GM21360 (cell line): Measurements from ENCODE around the gene NASP.

Source experiments
- ATAC-seq: cut with Tn5 transposase; IDR thresholded peaks from one replicate; pipeline ENCODE4 v1.9.1; 2021; ENCODE audit warnings: mild to moderate bottlenecking, moderate library complexity; ENCODE audit not compliant: unreplicated experiment

Gene NASP

GRCh38 chr1:45617618-45618017 is 33.8 kb downstream of the NASP start:
- ATAC-seq: no peak

- ATAC-seq: no peak
Measured at GRCh38 chr1:45619149-45619921, 35.5 kb downstream of the NASP start.

GRCh38 chr1:45620588-45621500 is 37.0 kb downstream of the NASP start:
- ATAC-seq: no peak

- no peak for ATAC-seq
Measured at GRCh38 chr1:45621501-45621836, 37.6 kb downstream of the NASP start.

GRCh38 chr1:45621895-45622523 is 38.2 kb downstream of the NASP start:
- ATAC-seq: no peak

- ATAC-seq: no peak
Measured at GRCh38 chr1:45622524-45623394, 38.9 kb downstream of the NASP start.

GRCh38 chr1:45623972-45624371 is 40.1 kb downstream of the NASP start, which contains the start of gene CCDC17:
TSS of gene CCDC17 (minus strand) at chr1:45624054. CDS start at chr1:45623909, 145 bp downstream.
- no peak for ATAC-seq

GRCh38 chr1:45629035-45629434 is 45.2 kb downstream of the NASP start:
- no peak for ATAC-seq

GRCh38 chr1:45630429-45630828 is 46.6 kb downstream of the NASP start:
- ATAC-seq: no peak

GRCh38 chr1:45635211-45635610 is 51.4 kb downstream of the NASP start:
- no peak for ATAC-seq

GRCh38 chr1:45640293-45640692 is 56.5 kb downstream of the NASP start:
- ATAC-seq: no peak

- ATAC-seq: no peak
Measured at GRCh38 chr1:45643321-45643720, 59.5 kb downstream of the NASP start.

GRCh38 chr1:45643978-45644377 is 60.1 kb downstream of the NASP start:
- ATAC-seq: no peak

GRCh38 chr1:45644661-45645060 is 60.8 kb downstream of the NASP start:
- no peak for ATAC-seq

GRCh38 chr1:45647248-45648021 is 63.6 kb downstream of the NASP start:
- no peak for ATAC-seq

- no peak for ATAC-seq
Measured at GRCh38 chr1:45654540-45655280, 70.9 kb downstream of the NASP start.

GRCh38 chr1:45656573-45657226 is 72.9 kb downstream of the NASP start:
- no peak for ATAC-seq

- ATAC-seq: no peak
Measured at GRCh38 chr1:45658171-45658570, 74.3 kb downstream of the NASP start.

- no peak for ATAC-seq
Measured at GRCh38 chr1:45659222-45659621, 75.4 kb downstream of the NASP start.
